ENCODE data around the gene ABR. TPM values are rescaled to one million over a fixed set of nuclear protein-coding genes. Genes with fewer than 3 reads are reported as not detected.
"Not testable (repeated sequence)": the region's sequence is repeated elsewhere in the genome, so short reads cannot be mapped to it uniquely, and the experiment has no call there.

The ABR gene
- total RNA-seq, 2 experiments from 2014 or later: 31.6 to 35.1 TPM

DNA sequence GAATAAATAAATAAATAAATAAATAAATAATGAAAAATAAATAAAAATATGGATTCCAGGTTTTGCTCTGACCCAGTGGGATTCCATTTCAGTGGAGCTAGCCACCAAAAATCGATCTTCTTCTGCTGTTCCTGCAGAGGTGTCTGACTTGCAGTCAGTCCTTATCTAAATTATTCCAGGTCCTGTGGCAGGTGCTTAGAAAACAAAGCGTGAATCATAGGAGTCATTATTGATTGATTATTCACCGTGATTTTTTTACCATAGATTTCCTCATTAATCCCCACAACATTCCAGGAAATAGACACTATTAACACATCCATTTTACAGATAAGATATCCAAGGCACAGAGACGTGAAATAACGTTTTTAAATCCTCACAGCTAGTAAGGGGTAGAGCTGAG lies 31.5 kb upstream of the ABR start:
- no peak overlapping the region for H3K4me3 Mint-ChIP-seq
- no peaks in the 10 kb centered on the region for H3K27me3 Mint-ChIP-seq
- H3K36me3 Mint-ChIP-seq: no peaks in the 10 kb centered on the region
- H3K27ac Mint-ChIP-seq: no peak overlapping the region
- no peaks in the 10 kb centered on the region for H3K9me3 Mint-ChIP-seq
- no peak for DNase-seq
- H3K4me1 Mint-ChIP-seq: no peaks in the 10 kb centered on the region

GRCh38 chr17:1208966-1209365 lies 29.2 kb upstream of the ABR start:
- Mint-ChIP-seq H3K9me3 (no peaks in the 10 kb centered on the region), H3K27me3 (no peaks in the 10 kb centered on the region), H3K36me3 (no peaks in the 10 kb centered on the region), H3K4me1 (no peaks in the 10 kb centered on the region), H3K27ac (no peak overlapping the region), H3K4me3 (no peak overlapping the region)
- no peak for DNase-seq

DNA sequence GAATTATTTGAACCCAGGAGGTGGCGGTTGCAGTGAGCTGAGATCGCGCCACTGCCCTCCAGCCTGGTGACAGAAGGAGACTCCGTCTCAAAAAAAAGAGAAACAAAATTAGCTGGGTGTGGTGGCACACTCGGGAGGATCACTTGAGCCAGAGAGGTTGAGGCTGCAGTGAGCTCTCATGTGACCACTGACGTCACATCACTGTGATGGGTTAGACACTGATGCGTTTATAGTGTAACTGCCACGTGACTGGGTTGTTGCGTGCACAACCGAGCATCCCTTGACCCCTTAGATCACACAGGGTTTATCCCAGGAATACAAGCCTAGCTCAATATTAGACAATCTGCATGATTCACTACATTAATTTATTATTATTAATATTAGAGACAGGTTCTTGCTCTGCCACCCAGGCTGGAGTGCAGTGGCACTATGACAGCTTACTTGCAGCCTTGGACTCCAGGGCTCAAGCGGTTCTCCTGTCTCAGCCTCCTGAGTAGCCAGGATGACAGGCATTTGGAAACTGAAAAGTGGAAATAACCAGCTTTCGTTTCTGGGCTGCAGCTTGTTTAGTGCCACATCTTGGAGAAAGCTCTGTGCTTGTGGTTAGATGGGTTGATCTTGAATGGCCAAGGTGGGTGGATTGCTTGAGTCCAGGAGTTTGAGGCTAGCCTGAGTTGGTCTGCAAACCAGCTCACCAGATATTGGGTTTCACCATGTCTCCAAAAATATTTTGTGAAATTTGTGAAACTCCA lies 26.4 kb upstream of the ABR start:
- H3K27me3 Mint-ChIP-seq: no peaks in the 10 kb centered on the region
- no peaks in the 10 kb centered on the region for H3K36me3 Mint-ChIP-seq
- no peak overlapping the region for H3K4me3 Mint-ChIP-seq
- H3K9me3 Mint-ChIP-seq: no peaks in the 10 kb centered on the region
- H3K27ac Mint-ChIP-seq: no peak overlapping the region
- peaks cover 13% of the 10 kb centered on the region for H3K4me1 Mint-ChIP-seq
- DNase-seq: no peak

DNA sequence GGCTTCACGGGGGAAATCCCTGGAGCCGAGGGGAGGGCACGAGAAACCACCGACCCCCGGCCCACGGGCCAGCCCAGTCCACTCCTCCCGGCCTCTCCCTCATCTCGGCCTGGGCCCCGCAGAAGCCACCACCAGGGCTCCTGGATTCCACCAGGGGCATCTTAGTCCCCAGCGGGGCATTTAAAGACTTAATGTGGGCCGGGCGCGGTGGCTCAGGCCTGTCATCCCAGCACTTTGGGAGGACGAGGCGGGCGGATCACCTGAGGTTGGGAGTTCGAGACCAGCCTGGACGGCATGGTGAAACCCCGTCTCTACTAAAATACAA lies 24.1 kb upstream of the ABR start:
- Mint-ChIP-seq H3K27me3 (no peaks in the 10 kb centered on the region), H3K27ac (no peak overlapping the region), H3K9me3 (no peaks in the 10 kb centered on the region), H3K36me3 (no peaks in the 10 kb centered on the region), H3K4me1 (peaks cover 34% of the 10 kb centered on the region), H3K4me3 (peak overlapping the region; percentile 22)
- no peak for DNase-seq

DNA sequence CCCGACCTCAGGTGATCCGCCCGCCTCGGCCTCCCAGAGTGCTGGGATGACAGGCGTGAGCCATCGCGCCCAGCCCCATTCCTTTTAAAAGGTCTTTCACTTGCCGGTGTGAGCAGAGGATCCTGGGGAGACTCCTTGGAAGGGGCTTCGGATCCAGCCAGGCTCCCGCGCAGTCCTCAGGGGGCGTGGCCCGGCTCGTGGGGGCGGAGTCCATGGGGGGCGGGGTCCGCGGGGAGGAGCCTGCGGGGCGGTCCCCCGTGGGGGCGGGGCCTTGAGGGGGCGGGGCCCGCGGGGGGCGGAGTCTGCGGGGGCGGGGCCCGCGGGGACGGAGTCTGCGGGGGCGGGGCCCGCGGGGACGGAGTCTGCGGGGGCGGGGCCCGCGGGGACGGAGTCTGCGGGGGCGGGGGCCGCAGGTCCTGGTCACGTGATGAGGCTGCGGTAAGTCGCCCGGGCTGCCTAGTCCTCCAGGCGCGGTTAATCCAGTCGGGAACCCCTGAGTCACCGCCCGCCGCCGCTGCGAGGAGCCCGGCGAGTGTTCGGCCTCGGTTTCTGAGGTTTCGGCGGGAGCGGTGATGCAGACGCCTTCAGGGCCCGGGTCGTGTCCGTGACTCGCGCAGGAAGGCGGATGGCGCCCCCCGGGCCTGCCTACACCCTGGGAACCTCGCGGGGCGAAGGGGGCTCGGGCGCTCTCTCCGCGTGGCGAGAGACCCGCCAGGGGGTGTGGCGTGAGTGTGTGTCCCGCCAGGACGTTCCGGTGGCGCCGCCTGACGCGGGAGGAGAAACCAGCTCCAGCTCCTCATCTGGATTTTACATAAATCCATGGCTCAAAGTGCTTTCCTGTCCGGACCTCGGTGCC lies 23.6 kb upstream of the ABR start:
- peak; percentile 58 for DNase-seq
- Mint-ChIP-seq H3K9me3 (no peaks in the 10 kb centered on the region), H3K4me3 (peak overlapping the region; percentile 18), H3K27ac (no peak overlapping the region), H3K36me3 (no peaks in the 10 kb centered on the region), H3K27me3 (no peaks in the 10 kb centered on the region), H3K4me1 (peaks cover 37% of the 10 kb centered on the region)

DNA sequence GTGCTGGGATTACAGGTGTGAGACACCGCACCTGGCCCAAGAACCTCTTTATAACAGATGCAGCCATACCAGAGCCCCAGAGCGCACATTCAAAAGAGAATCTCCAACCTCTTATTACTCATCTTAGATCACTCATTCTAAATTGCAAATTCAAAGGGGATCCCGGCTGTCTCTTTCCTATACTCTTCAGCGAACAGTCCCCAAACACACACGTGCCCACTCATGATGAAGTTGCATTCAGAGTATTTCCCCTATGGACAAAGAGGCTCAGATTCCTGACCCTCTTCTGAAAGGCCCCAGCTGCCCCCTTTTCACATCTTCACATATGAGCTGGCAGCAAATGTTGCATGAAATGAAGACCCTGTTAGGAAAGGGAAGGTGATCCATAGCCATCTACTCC lies 22.5 kb upstream of the ABR start:
- Mint-ChIP-seq H3K4me3 (no peak overlapping the region), H3K9me3 (no peaks in the 10 kb centered on the region), H3K27me3 (no peaks in the 10 kb centered on the region), H3K36me3 (no peaks in the 10 kb centered on the region), H3K27ac (peak overlapping the region; percentile 39), H3K4me1 (peaks cover 47% of the 10 kb centered on the region)
- DNase-seq: no peak

- H3K27ac Mint-ChIP-seq: peak overlapping the region; percentile 72
- H3K4me1 Mint-ChIP-seq: peaks cover 55% of the 10 kb centered on the region
- no peaks in the 10 kb centered on the region for H3K27me3 Mint-ChIP-seq
- DNase-seq: peak; percentile 48
- peak overlapping the region; percentile 47 for H3K4me3 Mint-ChIP-seq
- H3K9me3 Mint-ChIP-seq: no peaks in the 10 kb centered on the region
- H3K36me3 Mint-ChIP-seq: no peaks in the 10 kb centered on the region
Observed at GRCh38 chr17:1201132-1201702, 21.4 kb upstream of the ABR start.

DNA sequence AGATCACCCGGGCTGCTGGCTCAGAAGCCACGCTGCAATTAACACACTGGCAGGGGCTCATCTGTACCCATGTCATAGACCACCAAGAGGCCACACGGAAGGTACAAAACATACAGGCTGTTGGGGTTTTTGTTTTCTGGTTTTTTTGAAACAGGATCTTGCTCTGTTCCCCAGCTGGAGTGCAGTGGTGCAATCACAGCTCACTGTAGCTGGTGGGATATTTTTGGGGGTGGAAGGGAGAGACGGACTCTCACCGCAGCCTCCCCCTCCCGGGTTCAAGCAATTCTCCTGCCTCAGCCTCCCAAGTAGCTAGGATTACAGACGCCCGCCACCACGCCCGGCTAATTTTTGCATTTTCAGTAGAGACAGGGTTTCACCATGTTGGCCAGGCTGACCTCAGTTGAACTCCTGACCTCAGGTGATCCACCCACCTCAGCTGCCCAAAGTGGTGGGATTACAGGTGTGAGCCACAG lies 19.5 kb upstream of the ABR start:
- not testable (repeated sequence) for H3K9me3 Mint-ChIP-seq, DNase-seq, H3K36me3 Mint-ChIP-seq, H3K27me3 Mint-ChIP-seq, H3K4me3 Mint-ChIP-seq
- peak overlapping the region; percentile 34 for H3K27ac Mint-ChIP-seq
- H3K4me1 Mint-ChIP-seq: peaks cover 55% of the 10 kb centered on the region

- peak overlapping the region; percentile 85 for H3K27ac Mint-ChIP-seq
- peaks cover 55% of the 10 kb centered on the region for H3K4me1 Mint-ChIP-seq
- H3K9me3 Mint-ChIP-seq: no peaks in the 10 kb centered on the region
- no peaks in the 10 kb centered on the region for H3K36me3 Mint-ChIP-seq
- peak; percentile 69 for DNase-seq
- H3K27me3 Mint-ChIP-seq: no peaks in the 10 kb centered on the region
- peak overlapping the region; percentile 32 for H3K4me3 Mint-ChIP-seq
Observed at GRCh38 chr17:1197781-1198490, 18.2 kb upstream of the ABR start.

- peak overlapping the region; percentile 85 for H3K27ac Mint-ChIP-seq
- peaks cover 53% of the 10 kb centered on the region for H3K4me1 Mint-ChIP-seq
- no peaks in the 10 kb centered on the region for H3K36me3 Mint-ChIP-seq
- no peaks in the 10 kb centered on the region for H3K27me3 Mint-ChIP-seq
- DNase-seq: no peak
- H3K4me3 Mint-ChIP-seq: no peak overlapping the region
- no peaks in the 10 kb centered on the region for H3K9me3 Mint-ChIP-seq
Observed at GRCh38 chr17:1197379-1197778, 17.6 kb upstream of the ABR start.

DNA sequence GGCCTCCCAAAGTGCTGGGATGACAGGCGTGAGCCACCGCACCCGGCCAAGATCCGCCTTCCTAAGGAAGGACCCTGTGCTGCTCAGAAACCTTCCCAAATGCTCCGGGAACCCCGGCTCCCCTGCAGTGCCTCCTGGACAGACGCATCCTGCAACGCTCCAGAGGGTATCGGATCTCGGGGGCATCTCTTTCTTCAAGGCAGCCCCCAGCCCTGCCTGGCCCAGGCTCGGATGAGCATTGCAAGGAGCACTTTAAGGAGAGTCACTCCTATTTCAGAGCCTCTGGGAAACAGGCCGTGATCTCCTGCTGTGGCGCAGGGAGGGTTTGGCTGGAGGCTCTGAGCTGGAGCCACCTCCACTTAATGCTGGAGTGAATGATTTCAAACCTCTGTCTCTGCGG lies 17.2 kb upstream of the ABR start:
- no peak for DNase-seq
- H3K27me3 Mint-ChIP-seq: no peaks in the 10 kb centered on the region
- no peaks in the 10 kb centered on the region for H3K9me3 Mint-ChIP-seq
- H3K4me1 Mint-ChIP-seq: peaks cover 49% of the 10 kb centered on the region
- H3K36me3 Mint-ChIP-seq: no peaks in the 10 kb centered on the region
- H3K4me3 Mint-ChIP-seq: no peak overlapping the region
- no peak overlapping the region for H3K27ac Mint-ChIP-seq

- Mint-ChIP-seq H3K27ac (no peak overlapping the region), H3K36me3 (no peaks in the 10 kb centered on the region), H3K4me3 (no peak overlapping the region), H3K9me3 (no peaks in the 10 kb centered on the region), H3K27me3 (no peaks in the 10 kb centered on the region), H3K4me1 (peaks cover 16% of the 10 kb centered on the region)
- no peak for DNase-seq
Observed at GRCh38 chr17:1192911-1193699, 13.3 kb upstream of the ABR start.

DNA sequence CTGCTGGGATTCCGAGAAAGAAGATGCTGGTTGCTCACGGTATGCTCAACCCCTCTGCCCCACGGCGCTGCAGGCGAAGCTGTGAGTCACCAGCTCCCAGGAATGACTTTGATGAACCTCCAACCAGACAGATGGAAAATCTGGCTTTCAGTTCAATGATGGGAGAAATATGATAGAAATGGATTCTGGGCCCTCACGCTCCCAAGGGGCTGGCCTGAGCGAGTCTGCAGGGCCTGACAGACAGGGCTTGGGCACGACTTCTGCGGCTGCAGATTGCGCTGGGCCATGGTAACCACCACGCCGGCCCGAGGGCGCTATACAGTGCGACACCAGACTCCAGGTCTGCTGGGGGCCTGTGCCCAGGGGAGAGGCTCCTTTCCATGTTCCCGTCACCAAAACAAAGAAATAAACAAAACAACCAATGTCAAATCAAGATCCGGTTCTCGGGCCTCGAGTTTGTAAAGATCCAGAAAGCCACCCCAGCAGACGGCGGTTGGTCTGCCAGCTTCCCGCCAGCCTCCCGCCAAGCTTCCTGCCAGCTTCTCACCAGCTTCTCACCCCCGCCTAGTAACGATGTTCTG lies 11.1 kb upstream of the ABR start:
- Mint-ChIP-seq H3K4me1 (no peaks in the 10 kb centered on the region), H3K36me3 (no peaks in the 10 kb centered on the region), H3K4me3 (no peak overlapping the region), H3K9me3 (no peaks in the 10 kb centered on the region), H3K27me3 (no peaks in the 10 kb centered on the region), H3K27ac (no peak overlapping the region)
- DNase-seq: no peak

- Mint-ChIP-seq H3K27ac (no peak overlapping the region), H3K4me1 (peaks cover 1% of the 10 kb centered on the region)
- DNase-seq: no peak
Observed at GRCh38 chr17:1188812-1189504, 9.2 kb upstream of the ABR start.

More at GRCh38 chr17:1188812-1189504, 9.2 kb upstream of the ABR start:
- no peaks in the 10 kb centered on the region for H3K27me3 Mint-ChIP-seq
- no peaks in the 10 kb centered on the region for H3K9me3 Mint-ChIP-seq
- H3K4me3 Mint-ChIP-seq: no peak overlapping the region
- no peaks in the 10 kb centered on the region for H3K36me3 Mint-ChIP-seq
